HCT116 (cell line): ENCODE data around the gene KANSL1. TPM values are rescaled to one million over a fixed set of nuclear protein-coding genes. Genes with fewer than 3 reads are reported as not detected.

ENCODE experiments used
- ATAC-seq: fragments of 200-7000 bp; cut with Tn5 transposase; 2 replicates; pipeline ENCODE4 v1.9.1; 2020; ENCODE audit warnings: mild to moderate bottlenecking, moderate library complexity
- BruUV-seq: library from RNA; stranded (reverse); fragments of 400-500 nt; replicated peaks from 2 replicates; lab custom pipeline; 2021; lab: Mats Ljungman, UMichigan
- CTCF ChIA-PET: fragments of 300-600 bp; sonication (Branson Sonifier 250); formaldehyde crosslinking; loops from one replicate; lab custom pipeline; 2021; ENCODE audit warnings: antibody characterized with exemption; lab: Charles Lee
- POLR2A ChIA-PET: fragments of 300-600, 350-600 bp; sonication (Branson Sonifier 250); formaldehyde crosslinking; loops from one replicate; lab custom pipeline; 2021; ENCODE audit warnings: antibody characterized with exemption; lab: Charles Lee
- RAD21 ChIA-PET, 2 experiments: fragments of 300-600 bp; sonication (Branson Sonifier 250); formaldehyde crosslinking; loops; one replicate each; lab custom pipeline; 2023; ENCODE audit warnings: low total read pairs in 2 of 2; ENCODE audit not compliant: uncharacterized antibody in 2 of 2, unreplicated experiment in 2 of 2, low non-redundant PET in 1 of 2; lab: Charles Lee
- DNase-seq: peaks from one replicate; pipeline ENCODE4 v3.0.0-alpha.2; 2010; ENCODE audit warnings: low read depth, low spot score
- H2AFZ ChIP-seq: fragments of 200-600 bp; shearing (Covaris generic), sonication (generic); 2 replicates; pipeline ENCODE4 v1.6.1; 2017; ENCODE audit warnings: low read depth, mixed run types, mixed read lengths, antibody characterized with exemption, low read length; ENCODE audit not compliant: poor library complexity, severe bottlenecking
- H3K27ac ChIP-seq: 2 replicates; pipeline ENCODE4 v1.5.1; 2012; ENCODE audit warnings: low read depth, low read length
- H3K27me3 ChIP-seq: fragments of 200-600 bp; sonication (generic); 2 replicates; pipeline ENCODE4 v1.6.1; 2016; ENCODE audit warnings: mixed run types, low read length, mixed read lengths; ENCODE audit not compliant: insufficient read depth
- H3K36me3 ChIP-seq, 2 experiments: fragments of 200-500 bp in 1 of 2; fragments of 200-600 bp in 1 of 2; sonication (Bioruptor generic) in 1 of 2; sonication (generic) in 1 of 2; 2 replicates each; pipeline versions ENCODE4 v1.5.1 to v1.6.1; 2014 to 2016; ENCODE audit warnings: low read length in 2 of 2, inconsistent platforms in 1 of 2, mixed read lengths in 1 of 2, mixed run types in 1 of 2; ENCODE audit not compliant: insufficient read depth in 2 of 2, control insufficient read depth in 1 of 2
- H3K4me1 ChIP-seq, 2 experiments: fragments of 200-600 bp in 1 of 2; sonication (generic) in 1 of 2; 2 replicates each; pipeline versions ENCODE4 v1.5.1 to v1.6.1; 2012 to 2017; ENCODE audit warnings: low read length in 2 of 2, inconsistent platforms in 1 of 2, mild to moderate bottlenecking in 1 of 2, mixed read lengths in 1 of 2, mixed run types in 1 of 2, moderate library complexity in 1 of 2; ENCODE audit not compliant: insufficient read depth in 2 of 2, control insufficient read depth in 1 of 2
- H3K4me2 ChIP-seq: fragments of 200-600 bp; sonication (generic); 2 replicates; pipeline ENCODE4 v1.6.1; 2017; ENCODE audit warnings: mixed run types, low read length, mixed read lengths
- H3K4me3 ChIP-seq, 2 experiments: fragments of 200-600 bp in 1 of 2; sonication (generic) in 1 of 2; replicated peaks in 1 of 2; 2 replicates each; pipeline ENCODE4 v1.5.1; 2011 to 2016; ENCODE audit warnings: low read length in 2 of 2, control low read depth in 1 of 2, low read depth in 1 of 2, mild to moderate bottlenecking in 1 of 2, mixed read lengths in 1 of 2, mixed run types in 1 of 2
- H3K79me2 ChIP-seq: fragments of 200-600 bp; sonication (generic); 2 replicates; pipeline ENCODE4 v1.6.1; 2017; ENCODE audit warnings: mild to moderate bottlenecking, mixed run types, low read length, moderate library complexity, mixed read lengths; ENCODE audit not compliant: insufficient read depth
- H3K9ac ChIP-seq: fragments of 200-600 bp; sonication (generic); 2 replicates; pipeline ENCODE4 v1.6.1; 2016; ENCODE audit warnings: low read length, mixed read lengths
- H3K9me2 ChIP-seq: fragments of 200-600 bp; sonication (generic), shearing (Covaris generic); 2 replicates; pipeline ENCODE4 v1.6.1; 2017; ENCODE audit warnings: mixed run types, mild to moderate bottlenecking, moderate library complexity; ENCODE audit not compliant: insufficient read depth
- H3K9me3 ChIP-seq, 2 experiments: fragments of 200-500 bp in 1 of 2; fragments of 200-600 bp in 1 of 2; sonication (Bioruptor generic) in 1 of 2; sonication (generic) in 1 of 2; 2 replicates each; pipeline ENCODE4 v1.6.1; 2014 to 2017; ENCODE audit warnings: low read length in 2 of 2, mixed read lengths in 2 of 2, inconsistent platforms in 1 of 2, low read depth in 1 of 2, mild to moderate bottlenecking in 1 of 2, mixed run types in 1 of 2, moderate library complexity in 1 of 2; ENCODE audit not compliant: control insufficient read depth in 1 of 2, insufficient read depth in 1 of 2
- H4K20me1 ChIP-seq: fragments of 200-600 bp; sonication (generic), shearing (Covaris generic); 2 replicates; pipeline ENCODE4 v1.6.1; 2017; ENCODE audit warnings: mixed run types, mild to moderate bottlenecking, moderate library complexity; ENCODE audit not compliant: insufficient read depth
- ATF3 ChIP-seq: IDR thresholded peaks from 2 replicates; pipeline ENCODE4 v1.6.1; 2012
- CBX3 ChIP-seq: IDR thresholded peaks from 2 replicates; pipeline ENCODE4 v1.6.1; 2012; ENCODE audit warnings: low read depth
- CEBPB ChIP-seq: IDR thresholded peaks from 2 replicates; pipeline ENCODE4 v1.6.1; 2012; ENCODE audit warnings: low read depth
- ELF1 ChIP-seq: IDR thresholded peaks from 2 replicates; pipeline ENCODE4 v1.6.1; 2012; ENCODE audit warnings: low read depth, borderline replicate concordance
- EZH2 ChIP-seq: fragments of 200-600 bp; sonication (generic); IDR thresholded peaks from 2 replicates; pipeline ENCODE4 v1.6.1; 2017; ENCODE audit warnings: antibody characterized with exemption, mixed run types
- EZH2phosphoT487 ChIP-seq: fragments of 200-600 bp; IDR thresholded peaks from 2 replicates; pipeline ENCODE4 v1.6.1; 2018; ENCODE audit warnings: antibody characterized with exemption, borderline replicate concordance
- FOSL1 ChIP-seq: IDR thresholded peaks from 2 replicates; pipeline ENCODE4 v1.6.1; 2012; ENCODE audit warnings: low read depth
- JUND ChIP-seq: IDR thresholded peaks from 2 replicates; pipeline ENCODE4 v1.6.1; 2012
- POLR2A ChIP-seq: IDR thresholded peaks from 2 replicates; pipeline ENCODE4 v1.7.0; 2011; ENCODE audit warnings: borderline replicate concordance; ENCODE audit not compliant: insufficient read depth, insufficient read length; ENCODE audit errors: extremely low read depth
- POLR2AphosphoS5 ChIP-seq: IDR thresholded peaks from 2 replicates; pipeline ENCODE4 v1.6.1; 2011; ENCODE audit warnings: mild to moderate bottlenecking, low read depth, low read length, moderate library complexity
- RAD21 ChIP-seq: IDR thresholded peaks from 2 replicates; pipeline ENCODE4 v1.6.1; 2012; ENCODE audit warnings: low read depth, mild to moderate bottlenecking
- SIN3A ChIP-seq: IDR thresholded peaks from 2 replicates; pipeline ENCODE4 v1.6.1; 2012; ENCODE audit warnings: low read depth
- SP1 ChIP-seq: IDR thresholded peaks from 2 replicates; pipeline ENCODE4 v1.6.1; 2012; ENCODE audit warnings: low read depth
- SRF ChIP-seq: IDR thresholded peaks from 2 replicates; pipeline ENCODE4 v1.6.1; 2012; ENCODE audit warnings: low read depth
- TCF7L2 ChIP-seq: IDR thresholded peaks from 2 replicates; pipeline ENCODE4 v1.7.0; 2011; ENCODE audit warnings: borderline replicate concordance, inconsistent platforms; ENCODE audit not compliant: insufficient read depth, insufficient read length; ENCODE audit errors: extremely low read depth
- YY1 ChIP-seq: IDR thresholded peaks from 2 replicates; pipeline ENCODE4 v1.6.1; 2011; ENCODE audit warnings: low read length, low read depth, moderate library complexity, mild to moderate bottlenecking; ENCODE audit not compliant: insufficient replicate concordance; ENCODE audit errors: extremely low read depth
- ZBTB33 ChIP-seq: IDR thresholded peaks from 2 replicates; pipeline ENCODE4 v1.6.1; 2011; ENCODE audit warnings: mild to moderate bottlenecking, low read length, moderate library complexity; ENCODE audit not compliant: insufficient replicate concordance; ENCODE audit errors: extremely low read depth
- ZNF274 ChIP-seq: fragments of 200-500 bp; sonication (Bioruptor generic); IDR thresholded peaks from 2 replicates; pipeline ENCODE4 v1.6.1; 2014; ENCODE audit warnings: mild to moderate bottlenecking, low read depth, low read length, inconsistent platforms
- intact Hi-C: fragments of 100-400 bp; cut with micrococcal nuclease; formaldehyde crosslinking; loops from 2 replicates; pipeline ENCODE4 v1.10.0; 2022
- total RNA-seq: library from RNA; stranded (reverse); gene quantifications from one replicate; pipeline ENCODE4 v1.2.1, GENCODE V29; 2021; ENCODE audit not compliant: unreplicated experiment
- TF ChIP-seq, protein P1 (sequence below), 3 experiments: fragments of 200-600 bp in 1 of 3; sonication (generic) in 1 of 3; IDR thresholded peaks in 2 of 3; conservative IDR thresholded peaks in 1 of 3; 2 replicates each; pipeline ENCODE4 v1.5.1; 2012 to 2017; ENCODE audit warnings: low read depth in 2 of 3, low read length in 2 of 3, antibody characterized with exemption in 1 of 3, borderline replicate concordance in 1 of 3, control low read depth in 1 of 3, mild to moderate bottlenecking in 1 of 3, mixed read lengths in 1 of 3, mixed run types in 1 of 3, moderate library complexity in 1 of 3; ENCODE audit not compliant: insufficient read depth in 1 of 3
- TF ChIP-seq, protein P2 (sequence below): IDR thresholded peaks from 2 replicates; pipeline ENCODE4 v1.6.1; 2012

Gene KANSL1
- total RNA-seq, 1 experiment from 2014 or later: 77.5 TPM

- no peak overlapping the region for H3K9ac ChIP-seq
- no peak overlapping the region for H3K4me3 ChIP-seq
- ATAC-seq: no peak
- TF ChIP-seq POLR2A (no peak), SIN3A (no peak), ZNF274 (no peak), ATF3 (no peak), SP1 (no peak), JUND (no peak), EZH2phosphoT487 (no peak), ELF1 (no peak), EZH2 (no peak), ZBTB33 (no peak), SRF (no peak), POLR2AphosphoS5 (no peak), TCF7L2 (no peak), RAD21 (no peak), CEBPB (no peak), CBX3 (no peak), YY1 (no peak), FOSL1 (no peak)
- TF ChIP-seq, protein P1, sequence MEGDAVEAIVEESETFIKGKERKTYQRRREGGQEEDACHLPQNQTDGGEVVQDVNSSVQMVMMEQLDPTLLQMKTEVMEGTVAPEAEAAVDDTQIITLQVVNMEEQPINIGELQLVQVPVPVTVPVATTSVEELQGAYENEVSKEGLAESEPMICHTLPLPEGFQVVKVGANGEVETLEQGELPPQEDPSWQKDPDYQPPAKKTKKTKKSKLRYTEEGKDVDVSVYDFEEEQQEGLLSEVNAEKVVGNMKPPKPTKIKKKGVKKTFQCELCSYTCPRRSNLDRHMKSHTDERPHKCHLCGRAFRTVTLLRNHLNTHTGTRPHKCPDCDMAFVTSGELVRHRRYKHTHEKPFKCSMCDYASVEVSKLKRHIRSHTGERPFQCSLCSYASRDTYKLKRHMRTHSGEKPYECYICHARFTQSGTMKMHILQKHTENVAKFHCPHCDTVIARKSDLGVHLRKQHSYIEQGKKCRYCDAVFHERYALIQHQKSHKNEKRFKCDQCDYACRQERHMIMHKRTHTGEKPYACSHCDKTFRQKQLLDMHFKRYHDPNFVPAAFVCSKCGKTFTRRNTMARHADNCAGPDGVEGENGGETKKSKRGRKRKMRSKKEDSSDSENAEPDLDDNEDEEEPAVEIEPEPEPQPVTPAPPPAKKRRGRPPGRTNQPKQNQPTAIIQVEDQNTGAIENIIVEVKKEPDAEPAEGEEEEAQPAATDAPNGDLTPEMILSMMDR (IDR thresholded peaks at IDR 0.05 in 2 of 3, conservative IDR thresholded peaks at IDR 0.05 in 1 of 3; ENCODE audit: borderline replicate concordance in 1 of 3, insufficient read depth in 1 of 3, low read depth in 2 of 3, low read length in 2 of 3): no peak
- TF ChIP-seq, protein P2, sequence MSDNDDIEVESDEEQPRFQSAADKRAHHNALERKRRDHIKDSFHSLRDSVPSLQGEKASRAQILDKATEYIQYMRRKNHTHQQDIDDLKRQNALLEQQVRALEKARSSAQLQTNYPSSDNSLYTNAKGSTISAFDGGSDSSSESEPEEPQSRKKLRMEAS: no peak
- no peaks in the 10 kb centered on the region for H4K20me1 ChIP-seq
- no peaks in the 10 kb centered on the region for H3K4me1 ChIP-seq
- no peaks in the 10 kb centered on the region for H3K9me3 ChIP-seq
- no peak for DNase-seq
- H3K4me2 ChIP-seq: no peak overlapping the region
- no peak overlapping the region for H3K27ac ChIP-seq
- H3K27me3 ChIP-seq: no peaks in the 10 kb centered on the region
- no peaks in the 10 kb centered on the region for H3K36me3 ChIP-seq
- H3K9me2 ChIP-seq: no peaks in the 10 kb centered on the region
- no peak overlapping the region for H2AFZ ChIP-seq
- RAD21 ChIA-PET: no interaction called here
- no TSS peak for BruUV-seq
- POLR2A ChIA-PET: no interaction called here
- H3K79me2 ChIP-seq: no peaks in the 10 kb centered on the region
- CTCF ChIA-PET: interaction anchor here (0.8 kb wide), 1 partner anchor 32 kb away, joined by 4 read pairs; no protein-coding TSS in a partner anchor
- intact Hi-C loops: no loop called here
Measured at GRCh38 chr17:46012506-46013079, 180.6 kb downstream of the KANSL1 start.
